ENCODE measurements around the gene TMEM229B. TPM values are rescaled to one million over a fixed set of nuclear protein-coding genes. Genes with fewer than 3 reads are reported as not detected.

The TMEM229B gene
- 10 to 100 TPM; 24.3 to 25.1 TPM for total RNA-seq

DNA sequence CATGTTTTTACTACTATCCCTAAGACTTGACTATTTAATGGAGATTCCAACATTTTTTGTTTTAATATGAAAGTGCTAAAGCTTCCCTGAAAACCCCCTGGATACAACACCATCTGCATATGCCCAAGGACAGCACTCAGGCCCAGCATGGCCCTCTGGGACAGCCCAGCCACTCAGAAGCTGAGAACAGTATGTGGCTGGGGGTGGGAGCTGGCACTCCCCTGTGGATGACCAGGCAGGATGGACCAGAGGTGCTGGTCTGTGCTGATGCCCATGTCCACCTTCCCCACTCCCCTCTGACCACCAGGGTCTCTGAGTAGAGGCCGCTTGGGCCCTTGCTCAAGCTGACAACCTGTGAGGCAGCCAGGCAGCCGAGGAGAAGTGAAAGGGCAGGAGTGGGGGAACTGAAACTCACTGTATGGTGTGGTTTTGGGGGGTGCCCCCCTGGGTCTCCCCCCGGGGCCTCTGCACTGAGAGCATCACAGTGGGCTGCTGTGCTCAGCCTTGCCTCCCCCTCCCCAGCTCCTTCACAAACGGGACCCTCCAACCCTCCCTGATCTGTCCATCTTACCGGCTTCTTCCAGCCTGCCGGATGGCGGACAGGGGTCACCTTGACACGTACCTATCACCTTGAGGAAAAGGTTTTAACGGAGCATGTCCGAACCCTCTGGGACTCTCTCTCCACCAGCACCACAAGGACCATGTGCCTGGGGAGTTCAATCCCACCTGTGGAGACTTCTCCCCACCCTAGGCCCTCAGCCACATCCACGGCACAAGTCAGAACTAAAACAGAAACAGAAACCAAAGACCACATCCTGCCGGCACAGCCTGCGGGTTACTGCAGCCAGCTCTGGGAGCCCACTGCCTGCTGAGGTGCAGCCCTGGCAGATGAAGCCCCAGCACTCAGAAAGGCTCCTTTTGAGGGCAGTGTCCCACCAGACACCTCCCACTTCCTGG, at the start of gene TMEM229B:
TMEM229B (minus strand) TSS at position 785 of the 957 bp plus-strand sequence. CDS start 14,798 bp downstream, outside the sequence.
- H3K4me1 Mint-ChIP-seq: peaks cover 65% of the 10 kb centered on the region
- POLR2A ChIA-PET: interaction anchor here (0.6 kb wide), 1 partner anchor 302 kb away, joined by 3 read pairs; no protein-coding TSS in a partner anchor
- DNase-seq: peak; percentile 89
- H3K27me3 Mint-ChIP-seq: peaks cover 10% of the 10 kb centered on the region
- CTCF ChIA-PET: interaction anchor here (0.6 to 1.7 kb wide), 11 partner anchors 12 to 1300 kb away, joined by 3 to 5 read pairs (median 4); partner anchors contain the start of genes ATP6V1D, EIF2S1 and PIGH
- H3K27ac Mint-ChIP-seq: peak within 1 kb of the TSS; percentile 97
- peaks cover 38% of the 10 kb centered on the region for H3K36me3 Mint-ChIP-seq (ENCODE audit: low read depth)
- peak within 1 kb of the TSS; percentile 85 for H3K4me3 Mint-ChIP-seq
- peaks cover 15% of the 10 kb centered on the region for H3K9me3 Mint-ChIP-seq

DNA sequence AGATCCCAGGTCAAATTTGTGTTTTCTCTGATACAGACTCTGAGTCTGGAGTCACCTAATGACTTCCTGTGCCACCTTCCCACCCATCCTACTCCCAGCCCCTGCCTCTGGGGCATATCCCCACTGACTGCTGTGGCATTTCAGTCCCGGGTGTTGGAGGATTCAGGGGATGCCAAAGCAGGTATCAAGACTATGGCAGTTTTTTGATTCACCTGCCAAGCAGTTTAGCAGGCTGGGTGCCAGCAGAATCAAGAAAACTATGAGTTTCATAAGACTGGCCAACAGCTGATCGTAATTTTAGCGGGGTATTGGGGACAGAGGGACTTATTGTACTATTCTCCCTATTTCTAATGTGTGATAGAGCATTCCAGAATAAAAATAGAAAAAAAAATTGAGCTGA, 49.2 kb upstream of the TMEM229B start:
- no peaks in the 10 kb centered on the region for H3K9me3 Mint-ChIP-seq
- no peak for DNase-seq
- no peak overlapping the region for H3K27ac Mint-ChIP-seq
- POLR2A ChIA-PET: interaction anchor here (0.6 kb wide), 1 partner anchor 29 kb away, joined by 3 read pairs; no protein-coding TSS in a partner anchor
- no peaks in the 10 kb centered on the region for H3K36me3 Mint-ChIP-seq (ENCODE audit: low read depth)
- CTCF ChIA-PET: interaction anchor here (0.6 to 1.6 kb wide), 3 partner anchors 9 to 79 kb away, joined by 3 read pairs; no protein-coding TSS in a partner anchor
- peaks cover 44% of the 10 kb centered on the region for H3K27me3 Mint-ChIP-seq
- H3K4me3 Mint-ChIP-seq: no peak overlapping the region
- peaks cover 11% of the 10 kb centered on the region for H3K4me1 Mint-ChIP-seq

DNA sequence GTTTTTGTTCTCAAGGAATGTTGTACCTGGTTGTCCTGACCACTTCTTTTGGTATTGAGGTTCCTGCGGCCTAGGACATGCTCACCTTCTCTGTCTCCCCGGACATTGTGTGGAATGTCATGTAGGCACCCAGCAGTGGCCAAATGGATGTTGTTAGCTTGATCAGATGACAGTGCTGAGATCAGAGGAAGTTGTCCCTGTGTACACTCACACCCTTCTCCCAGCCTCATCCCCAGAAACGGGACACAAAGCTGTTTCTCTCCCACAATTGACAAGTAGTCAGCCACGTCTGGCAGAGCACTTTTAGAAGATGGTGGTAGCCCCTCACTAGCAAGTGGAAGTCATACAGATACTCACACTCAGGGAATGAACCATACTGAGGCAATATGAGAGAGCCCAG, 47.6 kb upstream of the TMEM229B start:
- H3K4me3 Mint-ChIP-seq: no peak overlapping the region
- CTCF ChIA-PET: no interaction called here
- H3K36me3 Mint-ChIP-seq (ENCODE audit: low read depth): no peaks in the 10 kb centered on the region
- no peaks in the 10 kb centered on the region for H3K9me3 Mint-ChIP-seq
- peaks cover 51% of the 10 kb centered on the region for H3K27me3 Mint-ChIP-seq
- no peak overlapping the region for H3K27ac Mint-ChIP-seq
- peaks cover 5% of the 10 kb centered on the region for H3K4me1 Mint-ChIP-seq
- POLR2A ChIA-PET: no interaction called here
- no peak for DNase-seq

DNA sequence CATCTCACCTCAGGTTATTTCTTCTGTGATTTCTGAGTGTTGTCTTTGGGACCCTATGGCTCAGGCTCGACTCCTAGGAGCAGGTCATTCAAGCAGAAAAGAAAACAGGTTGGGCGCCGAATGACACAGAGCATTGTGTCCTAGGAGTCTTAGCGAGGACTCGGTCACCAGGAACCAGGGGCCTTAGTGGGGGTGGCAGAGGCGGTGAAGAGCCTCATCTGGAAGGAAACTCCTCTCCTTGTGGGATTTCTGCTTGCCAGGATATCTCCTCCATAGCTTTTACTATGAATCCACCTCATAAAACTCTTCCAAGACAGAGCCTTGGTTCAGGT, 45.2 kb upstream of the TMEM229B start:
- ChIA-PET POLR2A (no interaction called here), CTCF (interaction anchor here (1.4 to 2.0 kb wide), 3 partner anchors 22 to 88 kb away, joined by 3 to 8 read pairs (median 6); no protein-coding TSS in a partner anchor)
- Mint-ChIP-seq H3K27me3 (peaks cover 59% of the 10 kb centered on the region), H3K4me1 (peaks cover 5% of the 10 kb centered on the region), H3K4me3 (peak overlapping the region; percentile 61), H3K36me3 (ENCODE audit: low read depth) (no peaks in the 10 kb centered on the region), H3K27ac (no peak overlapping the region), H3K9me3 (no peaks in the 10 kb centered on the region)
- no peak for DNase-seq

DNA sequence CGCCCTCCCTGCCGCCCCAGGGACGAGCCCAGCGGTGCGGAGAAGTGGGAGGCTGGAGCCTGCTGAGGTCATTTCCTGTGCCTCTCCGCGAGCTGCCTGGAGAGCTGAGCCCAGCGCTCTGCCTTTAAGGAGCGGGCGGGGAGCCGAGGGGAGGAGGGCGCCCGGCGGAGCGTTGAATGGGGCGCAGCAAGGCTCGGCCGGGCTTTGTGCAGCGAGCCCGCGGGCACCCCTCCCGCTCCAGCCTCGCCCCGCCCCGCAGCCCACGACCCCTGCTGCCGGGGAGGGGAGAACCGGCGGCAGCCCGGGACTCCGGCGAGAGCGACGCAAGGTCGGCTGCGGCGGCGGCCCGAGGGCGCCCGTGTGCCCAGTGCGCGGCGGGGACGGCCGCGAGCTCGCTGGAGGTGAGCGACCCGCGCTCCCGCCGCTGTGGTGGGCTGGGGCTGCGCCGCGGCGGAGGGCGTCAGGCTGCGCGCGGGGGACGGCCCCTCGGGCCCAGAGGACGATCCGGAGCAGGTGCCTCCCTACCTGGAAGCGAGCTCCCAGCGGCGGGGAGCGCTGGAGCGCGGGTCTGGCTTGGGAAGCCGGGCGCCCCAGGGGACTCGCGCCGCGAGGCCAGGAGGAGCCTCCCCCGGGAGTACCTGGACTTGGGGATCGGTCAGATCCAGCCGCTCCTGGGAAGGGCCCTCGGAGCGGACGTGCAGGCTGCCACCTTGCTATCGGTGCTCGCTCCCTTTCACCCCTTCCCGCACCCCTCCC, 44.7 kb upstream of the TMEM229B start, which contains the start of gene PLEKHH1:
PLEKHH1 (plus strand) TSS at position 293 of the 756 bp plus-strand sequence. CDS start 8,578 bp downstream, outside the sequence.
- no peaks in the 10 kb centered on the region for H3K36me3 Mint-ChIP-seq (ENCODE audit: low read depth)
- H3K4me3 Mint-ChIP-seq: peak within 1 kb of the TSS; percentile 61
- H3K27me3 Mint-ChIP-seq: peaks cover 59% of the 10 kb centered on the region
- DNase-seq: peak; percentile 64
- ChIA-PET POLR2A (no interaction called here), CTCF (interaction anchor here (1.4 to 2.0 kb wide), 3 partner anchors 21 to 88 kb away, joined by 3 to 8 read pairs (median 6); no protein-coding TSS in a partner anchor)
- H3K9me3 Mint-ChIP-seq: no peaks in the 10 kb centered on the region
- H3K27ac Mint-ChIP-seq: no peak within 1 kb of the TSS
- peaks cover 5% of the 10 kb centered on the region for H3K4me1 Mint-ChIP-seq

DNA sequence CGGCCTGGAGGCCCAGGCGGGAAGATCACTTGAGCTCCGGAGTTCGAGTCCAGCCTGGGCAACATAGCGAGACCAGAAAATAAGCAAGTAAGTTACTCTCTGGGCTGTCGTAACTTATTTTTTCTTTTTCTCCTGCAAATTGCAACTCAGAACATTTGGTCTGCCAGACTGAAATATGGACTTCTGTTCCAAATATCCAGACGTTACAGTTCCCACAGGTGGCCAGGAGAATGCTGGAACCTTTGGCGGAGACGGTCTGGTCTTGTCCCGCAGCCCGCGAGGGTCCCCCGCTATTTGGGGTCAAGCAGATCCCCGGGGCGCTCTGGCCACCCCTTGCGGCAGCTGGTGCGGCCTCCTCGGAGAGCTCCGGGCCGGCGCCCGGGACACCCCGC, 44.1 kb upstream of the TMEM229B start:
- peaks cover 57% of the 10 kb centered on the region for H3K27me3 Mint-ChIP-seq
- no peak overlapping the region for H3K27ac Mint-ChIP-seq
- no peaks in the 10 kb centered on the region for H3K36me3 Mint-ChIP-seq (ENCODE audit: low read depth)
- ChIA-PET POLR2A (no interaction called here), CTCF (interaction anchor here (1.4 to 2.0 kb wide), 3 partner anchors 21 to 87 kb away, joined by 3 to 8 read pairs (median 6); no protein-coding TSS in a partner anchor)
- peak overlapping the region; percentile 54 for H3K4me3 Mint-ChIP-seq
- no peak for DNase-seq
- no peaks in the 10 kb centered on the region for H3K9me3 Mint-ChIP-seq
- H3K4me1 Mint-ChIP-seq: peaks cover 5% of the 10 kb centered on the region

DNA sequence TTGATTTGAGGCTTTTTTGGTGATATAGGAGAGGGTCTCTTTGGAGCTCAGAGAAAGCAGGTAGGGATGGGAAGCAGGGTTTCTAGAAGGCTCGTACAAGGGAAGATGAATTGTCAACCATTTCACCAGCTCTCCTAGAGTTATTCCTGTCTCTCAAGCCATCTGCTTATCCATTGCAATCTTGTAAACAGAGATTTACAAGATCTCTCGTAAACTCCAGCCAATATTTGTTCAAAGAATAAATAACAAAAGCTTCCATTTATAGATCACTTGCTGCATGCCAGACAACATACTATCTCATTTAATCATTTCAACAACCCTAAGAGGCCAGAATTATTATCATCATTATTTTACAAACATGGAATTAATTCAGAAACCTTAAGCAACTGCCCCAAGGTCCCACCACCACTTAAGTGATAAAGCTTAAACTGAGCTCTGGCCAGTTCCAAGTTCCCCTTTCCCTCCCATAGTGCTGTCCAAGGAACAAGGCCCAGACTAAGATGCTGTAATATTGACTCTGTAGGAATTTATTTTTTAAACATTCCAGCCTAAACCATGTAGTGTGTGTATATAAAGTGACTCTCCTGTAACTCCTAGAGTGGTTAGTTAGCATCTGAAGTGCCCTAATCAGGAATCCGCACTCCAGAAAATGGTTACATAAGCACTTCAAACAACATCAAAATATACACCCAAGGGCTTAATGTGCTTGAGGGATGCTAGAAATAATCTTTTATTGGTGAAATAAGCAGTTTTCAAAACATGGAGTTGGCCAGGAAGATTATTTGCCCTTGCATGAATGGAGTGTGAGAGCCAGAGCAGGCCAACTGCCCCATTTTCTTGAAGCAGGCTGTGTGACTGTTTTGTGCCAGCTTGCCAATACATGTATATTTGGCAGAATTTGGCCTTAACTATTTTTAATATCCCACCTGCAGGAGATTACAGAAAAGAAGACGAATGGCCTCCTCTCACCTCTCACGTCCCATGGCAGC, 41.7 kb upstream of the TMEM229B start:
- Mint-ChIP-seq H3K4me1 (peaks cover 5% of the 10 kb centered on the region), H3K9me3 (no peaks in the 10 kb centered on the region), H3K27ac (no peak overlapping the region), H3K27me3 (peaks cover 66% of the 10 kb centered on the region), H3K36me3 (ENCODE audit: low read depth) (no peaks in the 10 kb centered on the region), H3K4me3 (no peak overlapping the region)
- ChIA-PET POLR2A (no interaction called here), CTCF (interaction anchor here (0.6 to 1.8 kb wide), 2 partner anchors 12 to 41 kb away, joined by 3 to 5 read pairs; no protein-coding TSS in a partner anchor)
- no peak for DNase-seq

DNA sequence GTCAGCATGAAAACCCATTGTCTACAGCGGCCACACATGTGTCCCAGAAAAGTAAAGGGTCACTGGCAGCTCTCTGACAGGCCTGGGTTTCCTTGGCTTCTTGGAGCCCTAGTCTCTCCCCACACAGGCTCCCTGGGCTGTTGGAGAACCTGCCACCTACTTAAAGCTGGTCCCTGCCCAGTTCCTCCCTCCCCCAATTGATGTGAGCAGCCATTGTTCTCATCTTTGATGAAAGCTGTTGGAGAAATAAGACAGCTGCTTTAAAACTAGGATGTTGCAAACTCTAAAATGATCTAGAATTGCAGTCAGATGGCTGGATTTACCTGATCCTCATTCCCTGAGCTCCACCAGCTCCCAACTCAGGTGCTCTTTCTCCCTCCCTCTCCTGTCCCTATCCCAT, 39.8 kb upstream of the TMEM229B start:
- Mint-ChIP-seq H3K27me3 (peaks cover 67% of the 10 kb centered on the region), H3K9me3 (no peaks in the 10 kb centered on the region), H3K4me1 (peaks cover 3% of the 10 kb centered on the region), H3K36me3 (ENCODE audit: low read depth) (no peaks in the 10 kb centered on the region), H3K4me3 (no peak overlapping the region), H3K27ac (no peak overlapping the region)
- ChIA-PET POLR2A (no interaction called here), CTCF (interaction anchor here (0.5 to 1.8 kb wide), 6 partner anchors 10 to 1574 kb away, joined by 3 to 5 read pairs (median 3); no protein-coding TSS in a partner anchor)
- DNase-seq: no peak

DNA sequence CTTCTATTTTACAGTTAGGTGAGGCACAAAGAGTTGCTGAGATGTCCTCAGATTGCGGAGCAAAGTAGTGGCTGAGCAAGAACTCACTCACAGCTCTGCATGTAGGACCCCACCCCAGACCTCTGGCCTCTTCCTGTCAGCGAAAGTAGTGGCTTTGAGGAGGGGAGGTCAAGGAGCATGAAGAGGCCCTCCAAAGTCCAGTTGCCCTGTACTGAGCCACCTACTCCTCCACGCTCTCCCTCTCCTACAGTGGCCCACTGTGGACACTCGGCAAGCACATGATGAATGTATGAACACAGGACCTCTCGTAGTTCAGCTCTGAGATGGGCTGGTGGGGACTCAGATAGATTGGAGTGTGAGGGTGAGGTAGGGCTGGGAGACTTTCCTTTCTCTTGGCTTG, 39.2 kb upstream of the TMEM229B start:
- Mint-ChIP-seq H3K27ac (no peak overlapping the region), H3K27me3 (peaks cover 71% of the 10 kb centered on the region), H3K4me1 (peaks cover 3% of the 10 kb centered on the region), H3K9me3 (no peaks in the 10 kb centered on the region), H3K4me3 (no peak overlapping the region), H3K36me3 (ENCODE audit: low read depth) (no peaks in the 10 kb centered on the region)
- POLR2A ChIA-PET: no interaction called here
- CTCF ChIA-PET: interaction anchor here (0.8 to 1.5 kb wide), 4 partner anchors 14 to 139 kb away, joined by 3 to 4 read pairs (median 3); partner anchors contain the start of gene PIGH
- DNase-seq: no peak

DNA sequence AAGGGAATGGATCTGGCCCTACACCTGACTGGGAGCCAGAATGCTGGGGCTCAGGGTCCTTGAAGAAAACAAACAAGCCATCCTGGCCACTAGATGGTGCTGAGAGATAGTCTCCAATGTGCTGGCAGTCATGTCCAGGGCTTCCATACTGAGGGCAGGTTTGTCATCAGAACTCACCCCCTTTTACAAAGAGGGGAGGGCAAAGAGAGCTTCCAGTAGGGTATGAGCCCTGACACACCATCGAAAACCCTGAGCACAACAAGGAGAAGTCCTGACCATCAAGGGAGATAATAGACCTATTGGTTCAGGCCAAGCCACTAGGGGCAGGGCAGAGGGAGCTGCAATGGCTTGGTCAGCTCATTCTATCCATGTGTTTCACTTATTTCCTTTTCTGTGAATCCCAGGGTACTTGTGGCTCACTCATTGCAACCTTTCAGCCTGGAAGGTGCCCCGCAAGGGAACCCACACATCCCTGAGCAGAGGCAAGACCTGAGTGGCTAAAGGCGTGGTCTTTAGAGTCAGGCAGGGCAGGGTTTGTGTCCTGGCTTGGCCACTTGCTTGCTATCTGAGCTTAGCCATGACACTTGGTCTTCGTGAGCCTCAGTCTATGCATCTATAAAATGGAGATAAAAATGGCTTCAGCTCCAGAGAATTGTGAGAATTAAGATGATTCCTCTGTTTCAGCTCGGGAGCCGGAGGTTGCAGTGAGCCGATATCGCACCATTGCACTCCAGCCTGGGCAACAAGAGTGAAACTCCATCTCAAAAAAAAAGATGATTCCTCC, 38.3 kb upstream of the TMEM229B start:
- Mint-ChIP-seq H3K9me3 (no peaks in the 10 kb centered on the region), H3K27me3 (peaks cover 69% of the 10 kb centered on the region), H3K27ac (no peak overlapping the region), H3K4me1 (no peaks in the 10 kb centered on the region), H3K4me3 (no peak overlapping the region), H3K36me3 (ENCODE audit: low read depth) (no peaks in the 10 kb centered on the region)
- POLR2A ChIA-PET: no interaction called here
- CTCF ChIA-PET: interaction anchor here (0.6 to 2.2 kb wide), 12 partner anchors 12 to 177 kb away, joined by 3 to 8 read pairs (median 4); partner anchors contain the start of gene PIGH
- peak; percentile 58 for DNase-seq

DNA sequence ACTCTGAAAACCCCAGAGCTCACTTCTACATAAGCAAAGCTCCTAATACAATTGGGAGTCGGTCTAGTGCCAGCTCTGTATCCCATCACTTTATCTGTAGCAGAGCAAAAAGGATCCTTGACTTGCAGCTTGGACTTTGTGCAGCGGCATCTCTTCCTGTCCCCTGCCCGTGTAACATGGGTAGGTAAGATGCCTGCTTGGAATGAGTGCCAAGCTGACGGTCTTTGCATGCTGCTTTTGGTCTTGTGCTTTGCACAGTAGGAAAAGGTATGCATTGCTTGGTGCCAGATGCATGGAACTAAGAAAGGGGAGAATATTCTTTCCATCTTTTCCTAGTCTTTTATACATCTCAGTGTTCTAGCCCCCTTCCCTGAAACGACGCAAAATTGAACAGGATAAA, 37.7 kb upstream of the TMEM229B start:
- no peaks in the 10 kb centered on the region for H3K9me3 Mint-ChIP-seq
- no peak overlapping the region for H3K4me3 Mint-ChIP-seq
- POLR2A ChIA-PET: no interaction called here
- H3K36me3 Mint-ChIP-seq (ENCODE audit: low read depth): no peaks in the 10 kb centered on the region
- no peaks in the 10 kb centered on the region for H3K4me1 Mint-ChIP-seq
- CTCF ChIA-PET: interaction anchor here (0.8 to 2.2 kb wide), 9 partner anchors 11 to 178 kb away, joined by 3 to 8 read pairs (median 4); no protein-coding TSS in a partner anchor
- H3K27ac Mint-ChIP-seq: no peak overlapping the region
- no peak for DNase-seq
- peaks cover 72% of the 10 kb centered on the region for H3K27me3 Mint-ChIP-seq
